HepG2 (cell line): ENCODE measurements around the gene OR4A15.

Source experiments
- CTCF ChIP-seq: sonication (generic); formaldehyde crosslinking; IDR thresholded peaks from 2 replicates; pipeline ENCODE4 v1.5.0; 2020; ENCODE audit warnings: mild to moderate bottlenecking, missing genetic modification reagents, moderate library complexity
- EP300 ChIP-seq, 3 experiments: sonication (generic) in 1 of 3; formaldehyde crosslinking in 1 of 3; IDR thresholded peaks; 2 replicates each; pipeline versions ENCODE4 v1.5.1 to v1.6.1; 2011 to 2020; ENCODE audit warnings: low read depth in 2 of 3, low read length in 2 of 3, borderline replicate concordance in 1 of 3, improper control_type of control experiment in 1 of 3, mild to moderate bottlenecking in 1 of 3, missing genetic modification reagents in 1 of 3, moderate library complexity in 1 of 3
- EZH2 ChIP-seq: conservative IDR thresholded peaks from 2 replicates; pipeline ENCODE4 v1.6.1; 2012; ENCODE audit warnings: mild to moderate bottlenecking, low read depth, low read length, moderate library complexity
- PRDM10 ChIP-seq: sonication (generic); formaldehyde crosslinking; IDR thresholded peaks from 2 replicates; pipeline ENCODE4 v1.4.0; 2020; ENCODE audit warnings: low read depth, missing genetic modification reagents

GRCh38 chr11:55342901-55343300, 24.9 kb upstream of the OR4A15 start, which contains the start of gene OR4A16:
- TF ChIP-seq EZH2 (no peak), EP300 (IDR thresholded peaks at IDR 0.05; ENCODE audit: low read depth in 2 of 2, low read length in 2 of 2) (no peak), EP300 (CRISPR knock-in tag; IDR thresholded peaks at IDR 0.05; ENCODE audit: borderline replicate concordance) (no peak), CTCF (CRISPR knock-in tag) (no peak), PRDM10 (no peak)
